DMS79 treated with DMSO at 0.1 percent for 48 hours (cell line): ENCODE measurements around the gene TMEM217.

Experiments used
- DNase-seq: peaks from one replicate; lab custom pipeline; 2025; lab: John Stamatoyannopoulos, UW

The TMEM217 gene

GRCh38 chr6:37244430-37245310 lies 13.3 kb downstream of the TMEM217 start:
- peak; percentile 98 for DNase-seq

DNA sequence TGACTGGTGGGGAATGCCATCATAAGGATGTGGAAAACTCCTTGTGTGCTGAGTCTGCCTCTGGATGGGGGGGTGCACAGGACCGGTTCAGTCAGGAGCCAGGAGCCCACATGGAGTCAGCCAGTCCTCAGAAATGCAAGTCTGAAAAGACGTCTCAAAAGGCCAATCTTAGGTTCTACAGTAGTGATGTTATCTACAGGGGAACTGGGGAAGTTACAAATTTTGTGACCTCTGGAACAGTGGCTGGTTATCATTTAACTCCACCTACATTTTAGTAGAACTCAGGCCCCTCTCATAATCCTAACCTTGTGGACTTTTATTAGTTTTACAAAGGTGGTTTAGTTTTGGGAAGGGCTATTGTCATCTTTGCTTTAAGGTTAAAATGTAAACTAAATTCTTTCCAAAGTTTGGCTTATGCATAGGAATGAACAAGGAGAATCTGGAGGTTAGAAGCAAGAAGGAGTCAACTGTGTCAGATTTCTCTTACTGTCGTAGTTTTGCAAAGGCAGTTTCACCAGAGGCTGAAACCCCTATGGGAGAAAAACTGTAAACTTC lies 14.1 kb downstream of the TMEM217 start:
- no peak for DNase-seq

- no peak for DNase-seq
Observed at GRCh38 chr6:37243131-37243815, 14.7 kb downstream of the TMEM217 start.

- no peak for DNase-seq
Observed at GRCh38 chr6:37242429-37243052, 15.4 kb downstream of the TMEM217 start.

DNA sequence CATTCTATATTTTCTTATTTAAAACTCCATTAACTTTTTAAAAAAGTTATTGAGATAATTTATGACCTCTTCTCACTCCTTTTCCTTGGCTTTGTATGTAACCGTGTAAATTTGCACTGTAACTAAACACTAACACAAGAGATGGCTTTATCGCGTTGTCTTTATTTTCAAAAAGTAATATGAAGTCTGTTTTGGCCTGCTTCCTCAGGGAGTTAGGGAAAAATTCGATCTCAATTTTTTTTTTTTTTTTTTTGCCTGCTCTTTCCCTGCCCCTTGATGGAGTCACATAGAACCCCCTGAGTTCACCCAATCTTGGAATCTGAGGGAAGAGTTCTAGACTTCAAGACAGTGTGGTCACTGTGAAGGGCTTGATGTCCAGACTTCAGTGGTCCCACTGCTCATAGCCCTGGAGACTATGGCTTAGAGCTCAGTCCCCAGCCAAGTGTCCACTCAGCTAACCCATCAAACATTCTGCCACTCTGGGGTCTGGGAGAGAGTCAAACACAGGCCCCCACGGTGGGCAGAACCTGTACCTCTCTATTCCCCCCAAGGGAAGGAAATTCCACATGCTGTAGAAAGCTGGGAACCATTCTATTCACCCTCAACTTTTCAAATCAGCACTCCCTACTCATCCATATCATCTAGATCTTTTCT lies 16.0 kb downstream of the TMEM217 start:
- DNase-seq = no peak

DNA sequence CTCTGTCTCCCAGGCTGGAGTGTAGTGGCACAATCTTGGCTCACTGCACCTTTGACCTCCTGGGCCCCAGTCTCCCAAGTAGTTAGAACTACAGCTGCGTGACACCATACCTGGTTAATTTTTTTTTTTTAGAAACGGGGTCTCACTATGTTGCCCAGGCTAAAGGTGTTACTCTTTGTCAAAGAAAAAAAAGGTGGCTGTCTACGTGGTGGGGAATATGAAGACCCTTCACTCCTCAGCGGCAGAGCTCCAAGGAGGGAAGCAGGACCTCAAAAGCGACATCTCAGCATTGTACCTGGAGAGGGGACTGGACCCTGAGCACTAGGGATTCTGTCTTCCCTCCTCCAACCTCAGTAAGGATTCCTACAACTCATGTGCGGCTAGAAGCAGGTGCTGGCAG lies 16.8 kb downstream of the TMEM217 start:
- no peak for DNase-seq

DNA sequence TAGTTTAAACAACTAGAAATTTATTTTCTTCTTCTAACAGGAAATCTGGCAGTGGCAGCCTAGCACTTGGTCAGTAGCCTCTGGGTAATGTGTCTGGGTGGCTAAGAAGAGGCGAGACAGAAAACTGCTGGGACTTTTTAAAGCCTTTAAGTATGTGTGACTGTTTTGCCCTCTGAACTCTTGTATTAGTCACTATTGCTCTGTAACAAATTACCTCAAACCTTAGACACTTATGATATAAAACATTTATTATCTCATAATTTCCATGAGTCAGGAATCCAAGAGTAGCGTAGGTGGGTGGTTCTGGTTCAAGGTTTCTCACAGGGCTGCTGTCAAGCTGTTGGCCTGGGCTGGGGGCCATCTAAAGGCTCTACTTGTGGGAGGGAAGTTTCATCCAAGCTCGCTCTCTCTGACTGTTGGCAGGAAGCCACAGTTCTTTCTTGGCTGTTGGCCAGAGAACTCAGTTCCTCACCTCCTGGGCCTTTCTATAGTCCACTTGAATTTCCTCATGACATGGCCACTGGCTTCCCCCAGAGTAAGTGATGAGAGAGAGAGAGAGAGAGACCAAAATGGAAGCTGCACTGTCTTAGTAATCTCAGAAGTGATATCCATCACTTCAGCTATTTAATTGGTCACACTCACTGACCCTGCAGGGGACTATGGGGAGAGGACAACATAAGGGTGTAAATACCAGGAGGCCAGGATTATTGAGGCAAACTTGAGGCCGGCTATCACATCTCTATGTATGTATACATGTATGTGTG lies 17.8 kb downstream of the TMEM217 start:
- peak; percentile 94 for DNase-seq

DNA sequence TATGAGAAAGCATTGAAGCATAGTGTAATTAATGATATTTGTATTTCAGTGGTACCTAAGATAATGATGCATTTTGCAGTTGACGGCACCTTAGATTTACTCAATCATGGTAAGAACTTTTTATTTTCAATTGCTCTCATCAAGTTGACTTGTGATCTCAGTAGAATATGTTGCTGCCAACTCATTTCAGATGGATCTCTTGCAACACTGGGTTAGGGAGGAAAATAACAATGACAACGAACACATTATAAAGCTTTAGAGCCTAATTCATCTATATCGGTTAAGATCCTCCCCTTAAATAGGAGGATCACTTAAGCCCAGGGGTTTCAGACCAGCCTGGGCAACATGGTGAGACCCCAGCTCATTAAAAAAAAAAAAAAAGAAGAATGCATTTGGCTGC lies 18.4 kb downstream of the TMEM217 start:
- no peak for DNase-seq

DNA sequence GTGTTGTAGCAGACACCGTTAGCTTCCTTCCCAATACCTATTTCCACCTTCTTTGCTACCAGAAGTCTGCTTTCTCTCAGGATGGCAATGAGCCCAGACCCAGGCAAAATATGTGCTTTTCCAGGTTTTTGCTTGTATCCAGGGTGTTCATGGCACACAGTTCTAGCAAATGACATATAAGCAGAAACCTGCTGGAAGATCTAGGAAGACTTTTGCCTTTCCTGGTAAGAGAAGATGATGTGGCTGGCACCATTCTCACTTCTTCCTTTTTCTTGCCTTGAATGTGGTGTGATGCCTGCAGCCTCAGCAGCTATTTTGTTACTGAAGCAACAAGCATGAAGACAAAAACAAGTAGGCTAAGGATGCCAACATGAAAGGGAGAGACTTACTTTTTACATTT lies 19.6 kb downstream of the TMEM217 start:
- no peak for DNase-seq

GRCh38 chr6:37237789-37238188 lies 20.2 kb downstream of the TMEM217 start:
- DNase-seq = no peak

- DNase-seq = no peak
Observed at GRCh38 chr6:37236921-37237320, 21.0 kb downstream of the TMEM217 start.

DNA sequence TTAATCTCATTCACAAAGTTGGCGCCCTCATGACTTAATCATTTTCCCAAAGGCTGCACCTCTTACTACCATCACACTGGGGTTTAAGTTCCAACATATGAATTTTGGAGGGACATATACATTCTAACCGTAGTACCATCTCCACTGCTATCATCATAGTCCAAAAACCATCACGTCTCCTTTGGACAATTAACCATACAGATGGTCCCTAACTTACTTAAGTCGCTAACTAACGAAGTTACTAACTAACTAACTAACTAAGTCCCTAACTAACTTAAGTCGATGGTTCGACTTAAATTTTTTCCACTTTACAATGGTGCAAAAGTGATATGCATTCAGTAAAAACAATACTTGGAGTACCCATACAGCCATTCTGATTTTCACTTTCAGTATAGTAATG lies 24.4 kb downstream of the TMEM217 start:
- DNase-seq = no peak

DNA sequence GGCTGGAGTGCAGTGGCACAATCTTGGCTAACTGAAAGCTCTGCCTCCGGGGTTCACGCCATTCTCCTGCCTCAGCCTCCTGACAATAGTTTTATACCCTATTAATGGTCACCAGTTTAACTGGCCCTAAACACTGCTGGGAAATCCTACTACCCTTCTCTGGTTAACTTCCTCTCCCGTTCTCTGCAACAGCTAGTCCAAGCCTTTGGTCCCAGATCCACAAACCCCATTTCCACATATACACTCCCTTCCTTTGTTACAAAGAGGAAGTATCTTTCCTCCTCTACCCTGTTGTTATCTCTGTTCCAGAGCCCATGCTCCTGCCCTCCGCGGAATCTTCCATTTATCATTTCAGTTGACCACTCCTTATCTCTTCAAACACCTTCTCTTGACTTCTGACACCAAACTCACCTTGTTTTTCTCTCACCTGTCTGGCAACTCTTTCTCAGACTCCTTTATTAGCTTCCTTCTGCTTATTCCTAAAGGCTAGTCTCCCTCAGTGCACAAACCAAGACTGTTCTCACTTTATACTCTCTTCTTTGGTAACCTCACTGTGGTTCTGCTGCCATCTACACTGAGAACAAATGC lies 25.4 kb downstream of the TMEM217 start:
- DNase-seq = no peak

DNA sequence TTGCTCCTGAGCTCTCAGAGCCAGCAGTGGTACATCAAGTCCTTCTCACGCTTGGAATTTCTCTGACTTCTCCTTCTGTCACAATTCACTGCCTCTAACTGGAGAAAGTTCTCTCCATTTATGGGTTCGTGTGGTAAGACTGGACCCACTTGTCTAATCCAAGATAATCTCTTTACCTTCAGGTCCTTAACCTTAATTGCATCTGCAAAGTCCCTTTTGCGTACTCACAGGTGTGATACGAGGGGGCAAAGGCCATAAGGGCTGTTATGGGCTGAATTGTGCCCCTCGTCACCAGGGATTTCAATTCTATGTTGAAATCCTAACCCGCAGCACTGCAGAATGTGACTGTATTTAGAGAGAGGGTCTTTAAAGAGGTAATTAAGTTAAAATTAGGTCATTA lies 27.8 kb downstream of the TMEM217 start:
- no peak for DNase-seq

DNA sequence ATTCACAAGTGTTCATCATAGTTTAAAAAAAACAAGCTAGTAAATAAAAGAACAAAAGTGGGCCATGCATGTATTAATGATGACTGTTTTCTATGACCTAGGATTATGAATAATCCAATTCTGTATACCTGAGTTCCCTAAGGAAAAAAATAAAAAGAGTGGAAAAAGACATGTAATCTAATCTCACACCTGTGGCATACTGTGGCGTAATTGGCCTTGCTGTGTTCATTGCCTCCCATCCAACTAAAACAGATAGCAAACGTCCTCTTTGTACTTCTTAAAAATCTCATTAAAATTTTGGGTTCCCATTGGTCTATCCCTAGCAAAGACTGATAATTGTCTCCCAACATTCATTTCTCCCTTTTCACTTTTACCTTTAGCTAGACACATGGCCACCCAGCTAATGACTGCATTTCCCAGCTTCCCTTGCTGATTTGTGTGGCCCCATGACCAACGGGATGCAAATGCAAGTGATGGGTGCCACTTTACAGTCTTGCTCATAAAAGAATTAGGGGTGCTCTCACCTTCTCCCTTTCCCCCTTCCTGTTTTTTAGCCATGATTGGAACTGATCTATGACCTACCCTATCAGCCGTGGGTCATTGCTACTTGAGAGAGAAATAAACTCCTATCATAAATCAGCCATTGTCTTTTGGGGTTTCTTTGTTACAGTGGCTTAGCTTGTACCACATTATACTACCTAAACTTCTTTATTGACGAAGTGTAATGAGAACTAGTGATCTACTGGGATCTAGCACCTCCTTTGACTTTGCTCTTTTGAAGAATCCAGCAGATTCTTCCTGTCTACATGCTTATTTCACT lies 32.4 kb downstream of the TMEM217 start:
- no peak for DNase-seq

DNA sequence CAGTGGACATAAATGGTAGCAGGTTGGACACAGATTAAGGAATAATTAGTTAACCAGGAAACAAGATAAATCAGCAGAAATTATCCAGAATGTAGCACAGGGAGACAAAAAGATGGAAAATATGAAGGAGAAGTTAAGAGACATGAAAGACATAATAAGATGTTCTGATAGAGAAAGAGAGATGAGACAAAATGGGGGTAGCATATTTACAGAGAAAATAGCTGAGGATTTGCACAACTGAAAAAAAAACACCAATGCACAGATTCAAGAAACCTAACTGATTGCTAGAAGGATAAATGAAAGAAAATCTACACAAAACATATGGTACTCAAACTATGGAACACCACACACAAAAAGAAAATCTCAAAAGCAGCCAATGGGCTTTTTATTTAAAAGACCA lies 35.0 kb downstream of the TMEM217 start:
- no peak for DNase-seq

GRCh38 chr6:37222125-37222967 lies 35.6 kb downstream of the TMEM217 start:
- peak; percentile 94 for DNase-seq

DNA sequence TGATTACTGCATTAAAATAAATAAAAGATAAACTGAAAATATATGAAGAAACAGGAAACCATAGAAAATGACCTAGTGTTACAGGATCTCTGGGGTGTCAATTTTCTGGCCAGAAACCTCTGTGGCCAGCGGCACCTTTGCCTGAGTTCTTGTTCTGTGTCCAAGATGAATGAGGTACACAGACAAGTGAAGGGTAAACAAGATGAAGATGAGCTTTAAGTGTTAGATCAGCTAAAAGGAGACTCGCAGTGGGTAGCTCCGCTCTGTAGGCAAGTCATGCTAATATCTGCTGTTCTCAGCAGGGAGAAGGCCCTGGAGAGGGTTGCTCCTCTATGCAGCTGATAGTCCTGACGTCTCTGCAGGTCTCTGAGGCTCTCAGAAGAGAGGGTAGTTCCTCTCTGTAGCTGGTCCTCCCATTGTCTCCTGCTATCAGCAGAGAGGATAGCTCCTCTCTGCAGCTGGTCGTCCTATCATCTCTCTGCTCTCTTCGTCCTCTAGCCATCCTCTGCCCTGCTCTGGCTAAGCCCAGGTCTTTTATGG lies 36.3 kb downstream of the TMEM217 start:
- DNase-seq = no peak

DNA sequence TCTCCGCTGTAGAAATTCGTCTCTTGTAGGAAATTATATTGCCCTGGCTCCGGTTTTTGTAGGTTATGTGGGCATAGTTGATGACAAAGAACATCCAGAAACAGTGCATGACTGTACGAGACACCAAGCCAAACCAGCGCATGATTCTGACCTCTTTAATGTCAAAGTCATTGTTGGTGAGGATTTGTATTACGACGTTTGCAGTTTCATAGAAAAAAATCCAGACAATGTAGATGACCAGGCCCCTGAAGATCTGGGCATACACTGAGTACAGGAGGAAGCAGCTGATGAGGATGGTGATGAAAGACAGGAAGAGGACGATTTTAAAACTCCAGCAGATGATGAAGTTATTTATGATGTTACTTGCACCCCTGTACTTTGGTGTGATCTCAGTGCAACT lies 39.4 kb downstream of the TMEM217 start:
- DNase-seq = no peak
